Measurements from ENCODE around the gene NALCN.

The NALCN gene

DNA sequence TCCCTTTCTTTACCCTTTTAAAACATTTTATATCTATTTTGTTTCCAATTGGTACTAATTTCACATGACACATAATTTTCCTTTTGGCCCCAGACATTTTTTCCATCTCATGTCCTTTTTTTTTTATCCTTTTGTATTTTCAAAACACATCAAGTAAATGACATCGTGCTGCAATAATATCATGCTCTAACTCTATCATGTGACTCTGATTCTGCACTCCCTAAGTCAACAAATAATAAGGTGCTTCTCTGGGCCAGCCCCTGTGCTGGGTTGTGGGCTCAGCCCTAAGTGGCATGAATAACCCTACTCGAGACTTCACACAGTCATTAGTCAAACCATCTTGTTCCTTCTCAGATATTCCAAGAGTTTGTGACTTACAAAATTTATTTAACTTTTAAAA is 21.7 kb downstream of the NALCN start:
- ChIA-PET CTCF (no interaction called here), POLR2A (ENCODE audit: low non-redundant PET) (no interaction called here)

DNA sequence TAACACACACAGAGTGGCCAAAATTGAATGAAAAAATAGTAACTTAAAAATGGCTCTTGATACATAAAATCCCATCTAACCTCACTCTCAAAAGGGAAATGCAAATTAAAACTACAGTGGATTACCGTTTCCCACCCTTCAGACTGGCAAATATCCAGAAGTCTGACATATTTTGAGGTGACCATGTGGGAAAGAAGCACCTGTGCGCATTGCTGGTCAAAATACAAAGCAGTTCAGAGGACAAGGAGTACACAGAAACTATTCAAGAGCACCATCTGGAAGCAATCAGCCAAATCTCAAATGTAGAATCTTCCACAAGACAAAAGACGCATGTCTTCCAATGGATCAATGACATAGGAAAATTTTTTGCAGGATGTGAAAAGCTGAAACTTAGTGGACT is 23.2 kb downstream of the NALCN start:
- TF ChIP-seq, protein P1, sequence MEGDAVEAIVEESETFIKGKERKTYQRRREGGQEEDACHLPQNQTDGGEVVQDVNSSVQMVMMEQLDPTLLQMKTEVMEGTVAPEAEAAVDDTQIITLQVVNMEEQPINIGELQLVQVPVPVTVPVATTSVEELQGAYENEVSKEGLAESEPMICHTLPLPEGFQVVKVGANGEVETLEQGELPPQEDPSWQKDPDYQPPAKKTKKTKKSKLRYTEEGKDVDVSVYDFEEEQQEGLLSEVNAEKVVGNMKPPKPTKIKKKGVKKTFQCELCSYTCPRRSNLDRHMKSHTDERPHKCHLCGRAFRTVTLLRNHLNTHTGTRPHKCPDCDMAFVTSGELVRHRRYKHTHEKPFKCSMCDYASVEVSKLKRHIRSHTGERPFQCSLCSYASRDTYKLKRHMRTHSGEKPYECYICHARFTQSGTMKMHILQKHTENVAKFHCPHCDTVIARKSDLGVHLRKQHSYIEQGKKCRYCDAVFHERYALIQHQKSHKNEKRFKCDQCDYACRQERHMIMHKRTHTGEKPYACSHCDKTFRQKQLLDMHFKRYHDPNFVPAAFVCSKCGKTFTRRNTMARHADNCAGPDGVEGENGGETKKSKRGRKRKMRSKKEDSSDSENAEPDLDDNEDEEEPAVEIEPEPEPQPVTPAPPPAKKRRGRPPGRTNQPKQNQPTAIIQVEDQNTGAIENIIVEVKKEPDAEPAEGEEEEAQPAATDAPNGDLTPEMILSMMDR (conservative IDR thresholded peaks at IDR 0.05; ENCODE audit: low read depth), result no peak
- no peak for DNase-seq (ENCODE audit: low spot score)
- CTCF ChIA-PET, result no interaction called here
- no peak overlapping the region for H3K27ac ChIP-seq
- POLR2A ChIA-PET (ENCODE audit: low non-redundant PET), result no interaction called here

More for the DNA sequence above, 21.7 kb downstream of the NALCN start:
- H3K27ac ChIP-seq, result no peak overlapping the region
- DNase-seq (ENCODE audit: low spot score), result no peak
- TF ChIP-seq, protein P1 (conservative IDR thresholded peaks at IDR 0.05; ENCODE audit: low read depth), result no peak

DNA sequence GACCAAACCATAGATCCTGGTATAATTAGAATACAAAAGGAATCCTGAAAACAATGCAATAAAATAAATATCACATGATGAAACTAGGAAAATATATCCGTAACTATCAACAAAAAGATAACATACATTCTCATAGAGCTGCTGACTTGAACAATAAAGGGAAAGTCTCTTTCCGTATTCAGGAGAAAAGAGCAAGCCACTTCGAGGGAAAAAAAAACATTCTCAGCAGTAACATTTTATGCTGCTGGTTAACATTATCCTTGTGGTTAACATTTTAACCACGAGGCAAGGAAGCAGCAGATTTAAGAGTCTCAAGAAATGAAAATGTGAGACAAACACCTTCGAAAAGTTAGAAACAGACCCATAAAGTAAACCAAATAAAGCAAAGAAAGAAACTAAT is 25.8 kb downstream of the NALCN start:
- no peak overlapping the region for H3K27ac ChIP-seq
- CTCF ChIA-PET, result no interaction called here
- TF ChIP-seq, protein P1 (conservative IDR thresholded peaks at IDR 0.05; ENCODE audit: low read depth), result no peak
- POLR2A ChIA-PET (ENCODE audit: low non-redundant PET), result no interaction called here
- no peak for DNase-seq (ENCODE audit: low spot score)

DNA sequence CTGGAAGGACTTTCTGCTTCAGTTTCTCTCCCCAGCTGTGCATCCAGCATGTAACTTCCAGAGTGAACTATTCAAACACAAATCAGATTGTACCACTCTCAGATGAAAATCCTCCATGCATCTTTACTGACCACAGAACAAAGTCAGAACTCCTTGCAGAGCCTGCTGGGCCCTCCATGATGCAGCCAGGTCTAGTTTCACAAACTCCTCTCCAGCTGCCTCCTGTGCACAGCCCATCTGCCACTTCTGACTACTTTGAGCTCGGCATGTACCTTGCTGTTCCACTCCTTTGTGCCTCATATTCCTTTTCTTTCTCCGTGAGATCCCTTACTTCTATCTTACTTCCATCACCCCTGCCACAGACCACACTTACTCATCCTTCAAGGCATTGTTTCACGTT is 31.4 kb downstream of the NALCN start:
- ChIA-PET POLR2A (ENCODE audit: low non-redundant PET) (no interaction called here), CTCF (interaction anchor here (0.5 kb wide), 1 partner anchor 117 kb away, joined by 6 read pairs; no protein-coding TSS in a partner anchor)
- H3K27ac ChIP-seq, result no peak overlapping the region
- TF ChIP-seq, protein P1 (conservative IDR thresholded peaks at IDR 0.05; ENCODE audit: low read depth), result no peak
- DNase-seq (ENCODE audit: low spot score), result no peak

DNA sequence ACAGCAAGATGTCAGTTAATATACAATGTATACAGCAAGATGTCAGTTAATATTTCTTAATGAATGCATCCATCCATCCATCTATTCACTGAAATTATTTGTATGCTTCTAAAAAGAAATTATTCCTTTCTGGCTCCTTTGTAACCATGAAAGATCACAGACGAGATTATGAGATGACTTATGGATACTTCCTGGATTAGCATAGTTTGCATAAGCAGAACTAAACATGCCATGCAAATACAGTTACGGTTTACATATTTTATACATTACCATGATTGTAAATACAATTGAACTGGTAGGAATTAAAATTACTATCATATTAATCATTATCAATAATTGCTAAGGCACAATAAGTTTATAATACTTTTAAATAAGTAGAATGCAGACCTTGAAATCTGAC is 32.7 kb downstream of the NALCN start:
- H3K27ac ChIP-seq, result no peak overlapping the region
- DNase-seq (ENCODE audit: low spot score), result no peak
- TF ChIP-seq, protein P1 (conservative IDR thresholded peaks at IDR 0.05; ENCODE audit: low read depth), result no peak
- ChIA-PET POLR2A (ENCODE audit: low non-redundant PET) (no interaction called here), CTCF (no interaction called here)

DNA sequence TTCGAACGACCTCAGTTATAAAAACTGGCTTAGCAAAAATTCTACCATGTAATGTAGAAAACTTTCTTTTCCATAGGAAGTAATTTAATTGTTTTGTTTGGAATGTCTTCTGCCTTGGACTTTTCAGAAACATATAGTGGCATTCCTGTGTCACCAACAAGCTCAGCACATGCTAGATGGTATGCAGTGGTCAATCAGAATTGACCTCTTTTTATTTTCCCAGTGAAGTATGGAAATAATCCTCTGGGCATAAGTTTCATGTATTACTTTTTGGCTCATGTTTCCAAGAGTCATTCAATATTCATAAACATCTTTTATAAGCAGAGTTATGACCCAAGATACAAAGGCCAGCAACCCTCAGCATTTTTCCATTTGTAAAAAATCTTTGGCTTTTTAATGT is 33.6 kb downstream of the NALCN start:
- POLR2A ChIA-PET (ENCODE audit: low non-redundant PET), result no interaction called here
- CTCF ChIA-PET, result no interaction called here
- DNase-seq (ENCODE audit: low spot score), result no peak
- H3K27ac ChIP-seq, result no peak overlapping the region
- TF ChIP-seq, protein P1 (conservative IDR thresholded peaks at IDR 0.05; ENCODE audit: low read depth), result no peak

DNA sequence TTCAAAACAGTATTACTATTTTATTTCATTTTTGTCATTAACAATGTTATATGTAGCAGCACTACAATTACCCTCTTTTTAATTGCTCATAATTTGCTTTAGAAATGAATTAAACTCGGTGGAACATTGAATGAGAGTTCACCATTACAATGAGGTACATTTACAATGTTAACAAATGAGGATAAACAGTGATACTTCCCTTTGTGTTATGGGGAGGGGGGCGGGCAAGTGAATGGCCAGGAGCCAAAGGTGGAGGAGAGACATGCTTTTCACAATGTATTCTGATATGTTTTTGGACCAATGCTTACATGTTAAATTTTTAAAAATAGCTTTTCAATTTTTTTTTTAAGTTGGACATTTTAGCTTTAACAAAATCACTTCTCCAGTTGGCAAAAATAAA is 34.2 kb downstream of the NALCN start:
- ChIA-PET CTCF (no interaction called here), POLR2A (ENCODE audit: low non-redundant PET) (no interaction called here)
- TF ChIP-seq, protein P1 (conservative IDR thresholded peaks at IDR 0.05; ENCODE audit: low read depth), result no peak
- DNase-seq (ENCODE audit: low spot score), result no peak
- H3K27ac ChIP-seq, result no peak overlapping the region

Data from RWPE1 (cell line).